ENCODE data around the gene TMEM52.

The TMEM52 gene

GRCh38 chr1:1872329-1872994 lies 46.6 kb downstream of the TMEM52 start:
- Mint-ChIP-seq H3K27me3 (ENCODE audit: low read depth) (no peaks in the 10 kb centered on the region), H3K4me3 (no peak overlapping the region), H3K36me3 (ENCODE audit: low read depth) (peaks cover 27% of the 10 kb centered on the region), H3K27ac (peak overlapping the region; percentile 11), H3K4me1 (ENCODE audit: low read depth) (peaks cover 39% of the 10 kb centered on the region), H3K9me3 (no peaks in the 10 kb centered on the region)

GRCh38 chr1:1869469-1869868 lies 49.6 kb downstream of the TMEM52 start:
- Mint-ChIP-seq H3K4me1 (ENCODE audit: low read depth) (peaks cover 32% of the 10 kb centered on the region), H3K4me3 (no peak overlapping the region), H3K9me3 (no peaks in the 10 kb centered on the region), H3K27ac (peak overlapping the region; percentile 55), H3K36me3 (ENCODE audit: low read depth) (peaks cover 19% of the 10 kb centered on the region), H3K27me3 (ENCODE audit: low read depth) (no peaks in the 10 kb centered on the region)

Measured in T-helper 1 cell treated with Interleukin-12 subunit alpha and Interleukin-12 subunit beta and Interleukin-4 antibody, amounts not matched to agents 30 μg/mL and 1 μg/mL, for 36 hours (primary cell).